Subcutaneous preadipocyte (primary cell): ENCODE results near the gene PPP1R27. TPM values are rescaled to one million over a fixed set of nuclear protein-coding genes. Genes with fewer than 3 reads are reported as not detected.

Experiments used
- total RNA-seq: library from RNA; depleted of rRNA; stranded (reverse); fragments of >200 nt; gene quantifications from 2 replicates; pipeline ENCODE4 v1.2.3, GENCODE V29; 2012

PPP1R27 gene, protein sequence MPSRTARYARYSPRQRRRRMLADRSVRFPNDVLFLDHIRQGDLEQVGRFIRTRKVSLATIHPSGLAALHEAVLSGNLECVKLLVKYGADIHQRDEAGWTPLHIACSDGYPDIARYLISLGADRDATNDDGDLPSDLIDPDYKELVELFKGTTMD
- total RNA-seq, result not detected in 2 replicates

GRCh38 chr17:81834831-81835267 lies at the start of gene PPP1R27:
PPP1R27 (minus strand) TSS chr17:81835050; CDS start chr17:81834953, 97 bp downstream.

DNA sequence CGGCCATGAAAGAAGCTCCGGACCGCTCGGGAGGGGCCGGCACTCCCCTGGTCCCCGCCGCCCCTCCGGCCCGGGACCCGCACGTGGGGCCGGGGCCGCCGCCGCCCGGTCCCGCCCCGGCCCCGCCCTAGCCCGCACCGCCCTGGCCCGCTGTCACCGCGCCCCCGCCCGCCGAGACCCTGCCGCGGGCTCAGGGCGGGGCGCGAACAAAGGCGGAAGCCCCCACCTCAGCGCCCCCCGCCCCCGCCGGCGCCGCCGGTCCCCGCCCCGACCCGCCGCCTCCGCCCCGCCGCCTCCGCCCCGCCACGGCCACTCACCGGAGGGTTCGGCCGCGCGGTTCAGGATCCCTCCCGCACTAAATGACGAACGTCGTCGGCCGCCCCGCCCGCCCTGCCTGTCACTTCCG lies 36.1 kb upstream of the PPP1R27 start, which contains the start of gene ARHGDIA:
ARHGDIA (minus strand) TSS at position 357 of the 406 bp plus-strand sequence. CDS start 1,407 bp downstream, outside the sequence.

DNA sequence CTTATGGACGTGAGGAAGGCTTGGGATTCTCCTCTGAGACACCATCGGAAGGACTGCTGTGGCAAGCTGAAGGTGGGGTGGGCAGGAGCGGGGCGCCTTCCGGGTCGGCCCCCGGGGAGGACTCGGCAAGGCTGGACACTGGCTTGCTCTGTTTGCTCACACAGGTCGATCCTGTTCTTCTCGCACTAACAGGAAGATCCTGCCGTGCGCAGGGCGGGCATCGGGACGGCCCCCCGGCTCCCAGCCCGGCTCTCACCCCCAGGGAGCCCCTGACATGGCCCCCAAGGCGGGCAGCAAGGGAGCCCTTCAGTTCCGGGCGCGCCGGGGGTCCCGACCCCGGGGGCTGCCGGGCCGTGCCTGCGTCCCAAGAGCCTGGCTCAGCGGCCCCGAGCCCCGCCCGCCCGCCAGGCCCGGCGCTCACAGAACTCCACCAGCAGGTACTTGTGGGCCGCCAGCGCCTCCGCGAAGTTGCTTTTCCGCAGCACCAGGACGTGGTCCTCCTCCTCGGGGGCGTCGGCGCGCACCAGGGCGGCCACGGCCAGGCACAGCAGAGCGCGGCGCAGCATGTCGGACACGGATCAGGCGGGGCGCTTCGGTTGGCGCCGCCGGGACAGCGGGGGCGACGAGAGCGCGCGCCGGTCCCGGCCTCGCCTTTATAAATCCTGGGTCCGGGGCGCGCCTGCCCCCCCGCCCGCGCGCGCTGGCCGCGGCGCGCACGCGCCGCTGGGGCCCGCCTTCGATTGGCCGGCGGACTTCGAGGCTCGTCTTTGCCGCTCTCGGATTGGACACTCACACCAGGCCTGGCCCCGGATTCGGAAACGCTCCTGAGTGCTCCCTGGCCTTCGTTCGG lies 25.3 kb upstream of the PPP1R27 start, which contains the start of gene P4HB:
P4HB (minus strand) TSS at position 630 of the 850 bp plus-strand sequence; CDS start at position 566, 64 bp downstream.

GRCh38 chr17:81833160-81833920 lies 1.5 kb downstream of the PPP1R27 start, which contains the start of gene MCRIP1:
MCRIP1 (minus strand) TSS chr17:81833291; CDS start chr17:81824506, 8,785 bp downstream.

DNA sequence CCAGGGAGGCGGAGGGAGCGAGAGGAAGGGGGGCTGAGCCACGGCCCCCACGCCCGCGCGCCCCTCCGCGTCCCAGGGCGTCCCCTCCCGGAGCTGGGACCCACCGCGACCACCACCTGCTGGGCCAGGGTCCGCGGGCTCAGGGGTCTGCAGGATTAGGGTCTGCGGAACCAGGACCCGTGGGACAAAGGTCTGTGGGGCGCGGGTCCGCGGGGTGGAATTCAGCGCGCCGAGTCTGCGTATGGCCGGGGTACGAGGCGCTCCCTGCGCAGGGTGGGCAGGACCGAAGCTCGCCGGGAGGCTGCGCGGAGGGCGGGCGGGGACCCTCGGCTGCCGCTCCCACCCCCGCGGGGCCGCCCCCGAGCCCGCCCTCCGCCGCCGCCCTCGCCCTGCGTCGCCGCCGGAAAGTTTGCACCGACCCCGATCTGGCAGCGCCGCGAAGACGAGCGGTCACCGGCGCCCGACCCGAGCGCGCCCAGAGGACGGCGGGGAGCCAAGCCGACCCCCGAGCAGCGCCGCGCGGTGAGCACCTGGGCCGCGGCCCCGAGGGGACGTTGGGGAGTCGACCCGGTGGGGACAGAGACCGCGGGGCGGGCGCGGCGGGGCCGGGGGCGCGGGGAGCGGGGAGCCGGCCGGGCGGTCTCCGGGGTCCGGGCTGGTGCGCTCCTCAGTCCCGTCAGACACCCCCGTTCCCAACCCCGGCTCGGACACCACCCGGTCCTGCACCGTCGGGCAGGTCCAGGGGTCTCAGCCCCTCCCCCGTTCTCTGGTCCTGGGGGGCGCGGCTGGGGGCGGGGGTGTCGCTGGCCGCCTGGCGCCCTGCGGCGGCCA lies 30.9 kb downstream of the PPP1R27 start, which contains the start of gene GCGR:
GCGR (plus strand) TSS at position 423 of the 831 bp plus-strand sequence. CDS start 4,869 bp downstream, outside the sequence.

Other genes with a start within 250 kb of the PPP1R27 start
- 73.1 and 88.4 TPM in 2 replicates for gene NPLOC4, start 197.9 kb downstream of the PPP1R27 start, total RNA-seq
- 1.4 and 1.8 TPM in 2 replicates for gene TSPAN10, start 197.9 kb downstream of the PPP1R27 start, total RNA-seq
- gene PDE6G, start 178.5 kb downstream of the PPP1R27 start, total RNA-seq, result not detected in 2 replicates
- gene OXLD1, start 168.4 kb downstream of the PPP1R27 start, total RNA-seq, result 29.7 and 30.5 TPM in 2 replicates
- 5.9 and 13.9 TPM in 2 replicates for gene CCDC137, start 168.3 kb downstream of the PPP1R27 start, total RNA-seq
- gene ARL16, start 151.3 kb downstream of the PPP1R27 start, total RNA-seq, result 19.1 and 26.8 TPM in 2 replicates
- 107 and 119 TPM in 2 replicates for gene HGS, start 151.0 kb downstream of the PPP1R27 start, total RNA-seq
- gene MRPL12, start 131.7 kb downstream of the PPP1R27 start, total RNA-seq, result 18.0 and 23.1 TPM in 2 replicates
- gene SLC25A10, start 122.8 kb downstream of the PPP1R27 start, total RNA-seq, result 18.4 and 24.0 TPM in 2 replicates
- not detected in 2 replicates for gene GCGR, start 30.9 kb downstream of the PPP1R27 start, total RNA-seq
- 63.1 and 87.8 TPM in 2 replicates for gene MCRIP1, start 1.8 kb downstream of the PPP1R27 start, total RNA-seq
- 794 and 796 TPM in 2 replicates for gene P4HB, start 25.5 kb upstream of the PPP1R27 start, total RNA-seq
- 158 and 179 TPM in 2 replicates for gene ARHGDIA, start 36.3 kb upstream of the PPP1R27 start, total RNA-seq
- 145 and 149 TPM in 2 replicates for gene ALYREF, start 56.5 kb upstream of the PPP1R27 start, total RNA-seq
- 110 and 193 TPM in 2 replicates for gene ANAPC11, start 56.7 kb upstream of the PPP1R27 start, total RNA-seq
- gene NPB, start 67.2 kb upstream of the PPP1R27 start, total RNA-seq, result under 0.01 TPM in 2 replicates
- 51.1 and 75.5 TPM in 2 replicates for gene PCYT2, start 76.3 kb upstream of the PPP1R27 start, total RNA-seq
- 17.6 and 22.1 TPM in 2 replicates for gene SIRT7, start 83.1 kb upstream of the PPP1R27 start, total RNA-seq
- 10.3 and 13.9 TPM in 2 replicates for gene MAFG, start 92.7 kb upstream of the PPP1R27 start, total RNA-seq
- gene PYCR1, start 102.2 kb upstream of the PPP1R27 start, total RNA-seq, result 33.8 and 43.7 TPM in 2 replicates
- gene MYADML2, start 112.2 kb upstream of the PPP1R27 start, total RNA-seq, result not detected in 2 replicates
- gene NOTUM, start 126.1 kb upstream of the PPP1R27 start, total RNA-seq, result not detected in 2 replicates
- gene ASPSCR1, start 142.6 kb upstream of the PPP1R27 start, total RNA-seq, result 23.1 and 25.8 TPM in 2 replicates
- 43.0 and 46.9 TPM in 2 replicates for gene CENPX, start 187.8 kb upstream of the PPP1R27 start, total RNA-seq
- 16.2 and 16.9 TPM in 2 replicates for gene LRRC45, start 188.3 kb upstream of the PPP1R27 start, total RNA-seq
- 7.8 and 16.2 TPM in 2 replicates for gene RAC3, start 196.6 kb upstream of the PPP1R27 start, total RNA-seq
- 47.7 and 62.1 TPM in 2 replicates for gene DCXR, start 202.6 kb upstream of the PPP1R27 start, total RNA-seq
- 29.8 and 38.5 TPM in 2 replicates for gene RFNG, start 216.8 kb upstream of the PPP1R27 start, total RNA-seq
- gene GPS1, start 216.8 kb upstream of the PPP1R27 start, total RNA-seq, result 105 and 113 TPM in 2 replicates
- 56.2 and 74.1 TPM in 2 replicates for gene DUS1L, start 230.8 kb upstream of the PPP1R27 start, total RNA-seq